HepG2 (cell line): ENCODE results near the gene GUCA1A. TPM values are rescaled to one million over a fixed set of nuclear protein-coding genes. Genes with fewer than 3 reads are reported as not detected.

Source experiments
- ARHGAP35 ChIP-seq: sonication (generic); formaldehyde crosslinking; IDR thresholded peaks from 2 replicates; pipeline ENCODE4 v1.9.0; 2022; ENCODE audit warnings: mild to moderate bottlenecking, inconsistent platforms, moderate library complexity, missing genetic modification reagents, borderline replicate concordance
- ATF5 ChIP-seq: sonication (generic); formaldehyde crosslinking; IDR thresholded peaks from 2 replicates; pipeline ENCODE4 v1.4.0; 2020; ENCODE audit warnings: mild to moderate bottlenecking, low read depth, missing genetic modification reagents
- BCL3 ChIP-seq: sonication (generic); formaldehyde crosslinking; IDR thresholded peaks from 2 replicates; pipeline ENCODE4 v1.5.1; 2020; ENCODE audit warnings: mild to moderate bottlenecking, missing genetic modification reagents, moderate library complexity
- BORCS8-MEF2B ChIP-seq: sonication (generic); formaldehyde crosslinking; IDR thresholded peaks from 2 replicates; pipeline ENCODE4 v1.8.0; 2022; ENCODE audit warnings: mild to moderate bottlenecking, missing genetic modification reagents
- ELK4 ChIP-seq: sonication (generic); formaldehyde crosslinking; IDR thresholded peaks from 2 replicates; pipeline ENCODE4 v1.9.0; 2021; ENCODE audit warnings: missing genetic modification reagents, borderline replicate concordance
- HOXA3 ChIP-seq: sonication (generic); formaldehyde crosslinking; IDR thresholded peaks from 2 replicates; pipeline ENCODE4 v1.5.0; 2020; ENCODE audit warnings: missing genetic modification reagents
- LBX2 ChIP-seq: sonication (generic); formaldehyde crosslinking; IDR thresholded peaks from 2 replicates; pipeline ENCODE4 v1.5.0; 2020; ENCODE audit warnings: missing genetic modification reagents, mild to moderate bottlenecking, borderline replicate concordance
- MEF2D ChIP-seq: sonication (generic); formaldehyde crosslinking; IDR thresholded peaks from 2 replicates; pipeline ENCODE4 v1.5.1; 2020; ENCODE audit warnings: mild to moderate bottlenecking, missing genetic modification reagents
- NFE2L2 ChIP-seq: fragments of 150-350 bp; IDR thresholded peaks from 2 replicates; pipeline ENCODE4 v1.6.1; 2014; ENCODE audit warnings: low read length
- PREB ChIP-seq: sonication (generic); formaldehyde crosslinking; IDR thresholded peaks from 2 replicates; pipeline ENCODE4 v1.4.0; 2020; ENCODE audit warnings: missing genetic modification reagents
- THRA ChIP-seq: sonication (generic); formaldehyde crosslinking; IDR thresholded peaks from 2 replicates; pipeline ENCODE4 v1.4.0; 2020; ENCODE audit warnings: missing genetic modification reagents, borderline replicate concordance
- ZBTB4 ChIP-seq: sonication (generic); formaldehyde crosslinking; IDR thresholded peaks from 2 replicates; pipeline ENCODE4 v1.4.0; 2020; ENCODE audit warnings: missing genetic modification reagents, mild to moderate bottlenecking, borderline replicate concordance
- ZNF3 ChIP-seq: IDR thresholded peaks from 2 replicates; pipeline ENCODE4 v1.7.0; 2017; ENCODE audit warnings: inconsistent platforms
- ZNF563 ChIP-seq: sonication (generic); formaldehyde crosslinking; IDR thresholded peaks from 2 replicates; pipeline ENCODE4 v1.8.0; 2022; ENCODE audit warnings: mild to moderate bottlenecking, moderate library complexity, missing genetic modification reagents
- ZNF678 ChIP-seq: sonication (generic); formaldehyde crosslinking; IDR thresholded peaks from 2 replicates; pipeline ENCODE4 v1.4.0; 2020; ENCODE audit warnings: mild to moderate bottlenecking, missing genetic modification reagents
- ZUFSP ChIP-seq: sonication (generic); formaldehyde crosslinking; IDR thresholded peaks from 2 replicates; pipeline ENCODE4 v1.9.0; 2021; ENCODE audit warnings: missing genetic modification reagents, mild to moderate bottlenecking, borderline replicate concordance
- polyA plus RNA-seq, 8 experiments: library from polyadenylated mRNA; depleted of rRNA in 3 of 8; stranded (reverse) in 7 of 8; unstranded in 1 of 8; fragments of >200 nt; fragmentation: Illumina TruSeq in 4 of 8; extraction: Trizol in 4 of 8; gene quantifications; 2 replicates each; pipeline versions ENCODE4 v1.2.1 to v1.2.3, GENCODE V29; 2011 to 2016; ENCODE audit warnings: low read depth in 4 of 8, missing spikeins in 1 of 8, mixed read lengths in 1 of 8; ENCODE audit not compliant: insufficient read depth in 1 of 8
- total RNA-seq, 5 experiments: library from RNA; depleted of rRNA; stranded (reverse); fragments of >200 nt; fragmentation: Illumina TruSeq; extraction: Trizol; gene quantifications; 2 replicates each; pipeline ENCODE4 v1.2.3, GENCODE V29; 2016; ENCODE audit warnings: low read depth in 1 of 5

The GUCA1A gene
- total and polyA plus RNA-seq, 2 of the 13 experiments (the other 11 are each of a cell fraction or from before 2014, with no cell fraction given): not detected

- TF ChIP-seq ZUFSP (CRISPR knock-in tag) (no peak), LBX2 (CRISPR knock-in tag) (no peak), ZNF678 (CRISPR knock-in tag) (no peak), ELK4 (CRISPR knock-in tag) (no peak), MEF2D (CRISPR knock-in tag) (no peak), THRA (peak; percentile 33; the same call in 1 of the 2 replicates), ZNF563 (CRISPR knock-in tag) (no peak), HOXA3 (peak; percentile 54; the same call in 1 of the 2 replicates), ATF5 (CRISPR knock-in tag) (no peak), ARHGAP35 (0 out of 2 replicates have a peak, but pooled peaks have one; percentile 35), NFE2L2 (no peak), ZNF3 (CRISPR knock-in tag) (no peak), BORCS8-MEF2B (CRISPR knock-in tag) (no peak), BCL3 (CRISPR knock-in tag) (no peak), PREB (no peak), ZBTB4 (no peak)
Observed at GRCh38 chr6:42197555-42198362, 24.6 kb downstream of the GUCA1A start (continued).
